DOHH2 (cell line): ENCODE measurements around the gene RIOX2.

Experiments used
- CTCF ChIP-seq: fragments of 200-600 bp; sonication (generic); IDR thresholded peaks from one replicate; pipeline ENCODE4 v1.5.1; 2014; ENCODE audit warnings: antibody characterized with exemption, mild to moderate bottlenecking, low read depth, low read length; ENCODE audit not compliant: poor library complexity, severe bottlenecking
- EZH2phosphoT487 ChIP-seq: fragments of 200-600 bp; sonication (generic); IDR thresholded peaks from 2 replicates; pipeline ENCODE4 v1.6.1; 2017; ENCODE audit warnings: borderline replicate concordance, mild to moderate bottlenecking, antibody characterized with exemption, low read length, moderate library complexity, mixed read lengths

GRCh38 chr3:97917813-97918536 lies 54.3 kb downstream of the RIOX2 start:
- TF ChIP-seq CTCF (no peak), EZH2phosphoT487 (no peak)
